H1 (cell line): Measurements from ENCODE around the gene MGMT. TPM values are rescaled to one million over a fixed set of nuclear protein-coding genes. Genes with fewer than 3 reads are reported as not detected.

ENCODE experiments used
- CTCF ChIA-PET: fragments of 300-600 bp; sonication (Branson Sonifier 250); formaldehyde crosslinking; loops from one replicate; lab custom pipeline; 2021; ENCODE audit not compliant: partially characterized antibody; lab: Charles Lee
- POLR2A ChIA-PET: fragments of 300-600 bp; sonication (Branson Sonifier 250); formaldehyde crosslinking; loops from one replicate; lab custom pipeline; 2021; ENCODE audit warnings: inconsistent platforms; ENCODE audit not compliant: partially characterized antibody; lab: Charles Lee
- DNase-seq, 2 experiments: peaks; one replicate each; pipeline versions ENCODE4 v3.0.0 to v3.0.0-alpha.2; 2010 to 2022; ENCODE audit warnings: low spot score in 2 of 2, low read depth in 1 of 2, mixed read lengths in 1 of 2
- FAIRE-seq: peaks from 2 replicates; lab custom pipeline; 2011; peaks lifted over from hg19 to GRCh38; lab: Jason Lieb, UNC
- H2AFZ ChIP-seq: 2 replicates; pipeline ENCODE4 v1.8.1; 2012; ENCODE audit warnings: low read length, inconsistent platforms
- H2AK5ac ChIP-seq: 2 replicates; pipeline ENCODE4 v1.6.1; 2013; ENCODE audit warnings: low read depth, low read length
- H2BK120ac ChIP-seq: replicated peaks from 2 replicates; pipeline ENCODE3; 2013; ENCODE audit warnings: low read depth, low read length, inconsistent platforms
- H2BK12ac ChIP-seq: 2 replicates; pipeline ENCODE4 v1.6.1; 2013; ENCODE audit warnings: low read depth, low read length
- H2BK15ac ChIP-seq: 2 replicates; pipeline ENCODE4 v1.6.1; 2013; ENCODE audit warnings: low read length
- H2BK20ac ChIP-seq: 2 replicates; pipeline ENCODE4 v1.6.1; 2013; ENCODE audit warnings: low read length
- H2BK5ac ChIP-seq: 2 replicates; pipeline ENCODE4 v1.6.1; 2013; ENCODE audit warnings: low read depth, low read length
- H3K14ac ChIP-seq: 2 replicates; pipeline ENCODE4 v1.6.1; 2013; ENCODE audit warnings: inconsistent platforms; ENCODE audit not compliant: insufficient read length
- H3K18ac ChIP-seq: 2 replicates; pipeline ENCODE4 v1.6.1; 2013; ENCODE audit warnings: low read length; ENCODE audit errors: extremely low read depth
- H3K23ac ChIP-seq: 2 replicates; pipeline ENCODE4 v1.6.1; 2013; ENCODE audit warnings: inconsistent platforms; ENCODE audit not compliant: insufficient read length
- H3K23me2 ChIP-seq: 2 replicates; pipeline ENCODE4 v1.6.1; 2013; ENCODE audit warnings: low read depth, low read length
- H3K27ac ChIP-seq: 2 replicates; pipeline ENCODE4 v1.6.1; 2011; ENCODE audit warnings: low read depth, low read length, inconsistent platforms
- H3K27me3 ChIP-seq, 4 experiments: replicated peaks in 1 of 4; 1 replicate in 1 of 4; 2 replicates in 3 of 4; pipeline versions ENCODE4 v1.6.1 to v1.8.1; 2011 to 2013; ENCODE audit warnings: low read length in 3 of 4, mild to moderate bottlenecking in 3 of 4, inconsistent platforms in 2 of 4, mixed read lengths in 2 of 4, moderate library complexity in 1 of 4; ENCODE audit not compliant: control insufficient read depth in 3 of 4, insufficient read depth in 3 of 4; ENCODE audit errors: extremely low read depth in 1 of 4
- H3K36me3 ChIP-seq, 4 experiments: 2 replicates each; pipeline versions ENCODE4 v1.6.1 to v1.8.1; 2011 to 2013; ENCODE audit warnings: mild to moderate bottlenecking in 4 of 4, low read length in 3 of 4, moderate library complexity in 2 of 4, control low read depth in 1 of 4, inconsistent platforms in 1 of 4; ENCODE audit not compliant: insufficient read depth in 4 of 4, control insufficient read depth in 2 of 4
- H3K4ac ChIP-seq: replicated peaks from 2 replicates; pipeline ENCODE3; 2013; ENCODE audit warnings: low read length, low read depth, mixed read lengths, inconsistent platforms; ENCODE audit not compliant: insufficient read length
- H3K4me1 ChIP-seq, 4 experiments: replicated peaks in 1 of 4; 1 replicate in 1 of 4; 2 replicates in 3 of 4; pipeline versions ENCODE4 v1.6.1 to v1.8.1; 2011 to 2013; ENCODE audit warnings: low read length in 3 of 4, inconsistent platforms in 2 of 4, mixed read lengths in 1 of 4; ENCODE audit not compliant: insufficient read depth in 4 of 4, control insufficient read depth in 3 of 4
- H3K4me2 ChIP-seq, 2 experiments: 2 replicates each; pipeline versions ENCODE4 v1.6.1 to v1.8.1; 2011 to 2013; ENCODE audit warnings: low read depth in 2 of 2, low read length in 2 of 2, control low read depth in 1 of 2, inconsistent platforms in 1 of 2, mild to moderate bottlenecking in 1 of 2; ENCODE audit not compliant: insufficient read depth in 1 of 2
- H3K4me3 ChIP-seq, 4 experiments: fragments of 200-600, 300-600 bp in 1 of 4; sonication (generic), shearing (Covaris generic), sonication (Bioruptor Twin) in 1 of 4; 2 replicates each; pipeline versions ENCODE4 v1.5.1 to v1.8.1; 2011 to 2016; ENCODE audit warnings: low read length in 4 of 4, low read depth in 3 of 4, control low read depth in 2 of 4, inconsistent platforms in 2 of 4, mild to moderate bottlenecking in 2 of 4, mixed read lengths in 1 of 4, moderate library complexity in 1 of 4; ENCODE audit not compliant: insufficient read depth in 2 of 4; ENCODE audit errors: extremely low read depth in 1 of 4
- H3K56ac ChIP-seq: replicated peaks from 2 replicates; pipeline ENCODE3; 2013; ENCODE audit warnings: low read depth, mild to moderate bottlenecking, mixed read lengths, low read length, inconsistent platforms; ENCODE audit not compliant: insufficient read length
- H3K79me1 ChIP-seq: 2 replicates; pipeline ENCODE4 v1.6.1; 2013; ENCODE audit warnings: low read depth, low read length, control low read depth
- H3K79me2 ChIP-seq, 2 experiments: 2 replicates each; pipeline versions ENCODE4 v1.6.1 to v1.8.1; 2012 to 2013; ENCODE audit warnings: low read length in 2 of 2, mild to moderate bottlenecking in 2 of 2, inconsistent platforms in 1 of 2; ENCODE audit not compliant: insufficient read depth in 2 of 2, control insufficient read depth in 1 of 2
- H3K9ac ChIP-seq, 4 experiments: replicated peaks in 1 of 4; 1 replicate in 1 of 4; 2 replicates in 3 of 4; pipeline versions ENCODE4 v1.6.1 to v1.8.1; 2011 to 2013; ENCODE audit warnings: low read depth in 3 of 4, low read length in 3 of 4, control low read depth in 2 of 4, mild to moderate bottlenecking in 2 of 4, moderate library complexity in 2 of 4, inconsistent platforms in 1 of 4; ENCODE audit errors: extremely low read depth in 1 of 4
- H3K9me3 ChIP-seq, 2 experiments: 2 replicates each; pipeline versions ENCODE4 v1.6.1 to v1.8.1; 2012 to 2013; ENCODE audit warnings: mild to moderate bottlenecking in 2 of 2, moderate library complexity in 2 of 2, control low read depth in 1 of 2, inconsistent platforms in 1 of 2, low read depth in 1 of 2, low read length in 1 of 2, mixed read lengths in 1 of 2; ENCODE audit not compliant: insufficient read depth in 2 of 2
- H4K20me1 ChIP-seq, 2 experiments: replicated peaks in 1 of 2; 2 replicates each; pipeline versions ENCODE3 to v1.8.1; 2011 to 2013; ENCODE audit warnings: inconsistent platforms in 2 of 2, low read length in 2 of 2, mild to moderate bottlenecking in 1 of 2; ENCODE audit not compliant: insufficient read depth in 2 of 2, control insufficient read depth in 1 of 2
- H4K5ac ChIP-seq: 2 replicates; pipeline ENCODE4 v1.6.1; 2013; ENCODE audit warnings: low read length, low read depth, mixed read lengths, inconsistent platforms; ENCODE audit not compliant: insufficient read length
- H4K8ac ChIP-seq: 2 replicates; pipeline ENCODE4 v1.8.0; 2013; ENCODE audit warnings: mild to moderate bottlenecking, moderate library complexity, low read length, inconsistent platforms; ENCODE audit not compliant: insufficient read depth; ENCODE audit errors: extremely low read depth
- H4K91ac ChIP-seq: replicated peaks from 2 replicates; pipeline ENCODE3; 2013; ENCODE audit warnings: low read length, mixed read lengths, inconsistent platforms; ENCODE audit not compliant: insufficient read length
- BCL11A ChIP-seq, 2 experiments: IDR thresholded peaks; one replicate each; pipeline ENCODE4 v1.6.1; 2011; ENCODE audit warnings: low read depth in 2 of 2, low read length in 2 of 2, mild to moderate bottlenecking in 2 of 2
- WGBS, 2 experiments: shearing (Covaris generic) in 1 of 2; methylation state at CpG; one replicate each; pipeline versions ENCODE4 v1.1.6 to v1.1.7; 2013 to 2015; ENCODE audit warnings: low lambda C conversion rate in 2 of 2, mixed read lengths in 2 of 2, inconsistent platforms in 1 of 2, low coverage in 1 of 2, missing lambda C conversion rate in 1 of 2; ENCODE audit not compliant: insufficient replicate concordance in 2 of 2, insufficient coverage in 1 of 2, insufficient read length in 1 of 2; ENCODE audit errors: extremely low coverage in 1 of 2, missing lambda C conversion rate in 1 of 2; 5-methylcytosine and 5-hydroxymethylcytosine counted together
- polyA plus RNA-seq, 7 experiments: library from polyadenylated mRNA; depleted of rRNA in 3 of 7; stranded (reverse) in 5 of 7; unstranded in 2 of 7; fragments of >200 nt in 5 of 7; fragments of 200-250 nt in 2 of 7; gene quantifications; 1 replicate in 5 of 7; 2 replicates in 1 of 7; 4 replicates in 1 of 7; pipeline versions ENCODE4 v1.2.1 to v1.2.3, GENCODE V29; 2011 to 2013; ENCODE audit warnings: missing spikeins in 2 of 7, mixed read lengths in 2 of 7
- total RNA-seq: library from RNA; stranded (reverse); fragmentation: NEBNext Ultra II Directional; extraction: Animal tissue kit (Norgen Biotek cat#: 25700); gene quantifications from 2 replicates; pipeline ENCODE4 v1.2.1, GENCODE V29; 2021

MGMT gene
- total and polyA plus RNA-seq, 2 of the 8 experiments (the other 6 are each of a cell fraction or from before 2014, with no cell fraction given): 9.9 to 10.7 TPM

GRCh38 chr10:129629911-129630310, 162.9 kb downstream of the MGMT start:
- no peak overlapping the region for H4K8ac ChIP-seq
- CTCF ChIA-PET: interaction anchor here (3.7 kb wide), 1 partner anchor 29 kb away, joined by 17 read pairs; no protein-coding TSS in a partner anchor
- no peak for TF ChIP-seq BCL11A (IDR thresholded peaks at IDR 0.05; ENCODE audit: low read depth in 2 of 2, low read length in 2 of 2)
- TF ChIP-seq, all 59 proteins: peak for 0
- no peak overlapping the region for H3K27ac ChIP-seq
- FAIRE-seq (no peak), DNase-seq (no peak)
- H3K9ac ChIP-seq: no peak overlapping the region
- POLR2A ChIA-PET: no interaction called here
- no peak overlapping the region for H3K23ac ChIP-seq
- no peak overlapping the region for H2AK5ac ChIP-seq
- no peak overlapping the region for H3K18ac ChIP-seq
- H3K27me3 ChIP-seq: no peaks in the 10 kb centered on the region
- H3K23me2 ChIP-seq: no peaks in the 10 kb centered on the region
- H2BK120ac ChIP-seq: no peak overlapping the region
- H4K5ac ChIP-seq: no peak overlapping the region
- no peak overlapping the region for H3K56ac ChIP-seq
- H2BK15ac ChIP-seq: no peak overlapping the region
- no peak overlapping the region for H3K14ac ChIP-seq
- H4K20me1 ChIP-seq: no peaks in the 10 kb centered on the region
- H3K79me2 ChIP-seq: no peaks in the 10 kb centered on the region
- H3K4ac ChIP-seq: no peak overlapping the region
- H3K4me3 ChIP-seq: no peak overlapping the region
- H3K9me3 ChIP-seq: 0 out of 4 replicates have a peak, but pooled peaks cover 0 to 2% of the 10 kb centered on the region in 2 experiments
- peaks cover 0 to 2% (median 0%) of the 10 kb centered on the region in 4 experiments; a peak in 3 of 7 replicates for H3K4me1 ChIP-seq
- H3K36me3 ChIP-seq: no peaks in the 10 kb centered on the region
- H3K79me1 ChIP-seq: no peaks in the 10 kb centered on the region; the same call in 1 of the 2 replicates
- H4K91ac ChIP-seq: no peak overlapping the region
- no peak overlapping the region for H2BK20ac ChIP-seq
- no peak overlapping the region for H2AFZ ChIP-seq
- 93% methylated on average over 15 of the region's 15 CpGs; no CpG with 5 or more reads in 1 of the 2 experiments for WGBS, 2 experiments
- H2BK12ac ChIP-seq: no peak overlapping the region
- H3K4me2 ChIP-seq: no peak overlapping the region
- no peak overlapping the region for H2BK5ac ChIP-seq
